H1 (cell line): ENCODE measurements around the gene SLC24A4. TPM values are rescaled to one million over a fixed set of nuclear protein-coding genes. Genes with fewer than 3 reads are reported as not detected.

Experiments
- CTCF ChIA-PET: fragments of 300-600 bp; sonication (Branson Sonifier 250); formaldehyde crosslinking; loops from one replicate; lab custom pipeline; 2021; ENCODE audit not compliant: partially characterized antibody; lab: Charles Lee
- POLR2A ChIA-PET: fragments of 300-600 bp; sonication (Branson Sonifier 250); formaldehyde crosslinking; loops from one replicate; lab custom pipeline; 2021; ENCODE audit warnings: inconsistent platforms; ENCODE audit not compliant: partially characterized antibody; lab: Charles Lee
- DNase-seq, 2 experiments: peaks; one replicate each; pipeline versions ENCODE4 v3.0.0 to v3.0.0-alpha.2; 2010 to 2022; ENCODE audit warnings: low spot score in 2 of 2, low read depth in 1 of 2, mixed read lengths in 1 of 2
- FAIRE-seq: peaks from 2 replicates; lab custom pipeline; 2011; peaks lifted over from hg19 to GRCh38; lab: Jason Lieb, UNC
- H2AFZ ChIP-seq: 2 replicates; pipeline ENCODE4 v1.8.1; 2012; ENCODE audit warnings: low read length, inconsistent platforms
- H2AK5ac ChIP-seq: 2 replicates; pipeline ENCODE4 v1.6.1; 2013; ENCODE audit warnings: low read depth, low read length
- H2BK120ac ChIP-seq: replicated peaks from 2 replicates; pipeline ENCODE3; 2013; ENCODE audit warnings: low read depth, low read length, inconsistent platforms
- H2BK12ac ChIP-seq: 2 replicates; pipeline ENCODE4 v1.6.1; 2013; ENCODE audit warnings: low read depth, low read length
- H2BK15ac ChIP-seq: 2 replicates; pipeline ENCODE4 v1.6.1; 2013; ENCODE audit warnings: low read length
- H2BK20ac ChIP-seq: 2 replicates; pipeline ENCODE4 v1.6.1; 2013; ENCODE audit warnings: low read length
- H2BK5ac ChIP-seq: 2 replicates; pipeline ENCODE4 v1.6.1; 2013; ENCODE audit warnings: low read depth, low read length
- H3K14ac ChIP-seq: 2 replicates; pipeline ENCODE4 v1.6.1; 2013; ENCODE audit warnings: inconsistent platforms; ENCODE audit not compliant: insufficient read length
- H3K18ac ChIP-seq: 2 replicates; pipeline ENCODE4 v1.6.1; 2013; ENCODE audit warnings: low read length; ENCODE audit errors: extremely low read depth
- H3K23ac ChIP-seq: 2 replicates; pipeline ENCODE4 v1.6.1; 2013; ENCODE audit warnings: inconsistent platforms; ENCODE audit not compliant: insufficient read length
- H3K23me2 ChIP-seq: 2 replicates; pipeline ENCODE4 v1.6.1; 2013; ENCODE audit warnings: low read depth, low read length
- H3K27ac ChIP-seq: 2 replicates; pipeline ENCODE4 v1.6.1; 2011; ENCODE audit warnings: low read depth, low read length, inconsistent platforms
- H3K27me3 ChIP-seq, 4 experiments: replicated peaks in 1 of 4; 1 replicate in 1 of 4; 2 replicates in 3 of 4; pipeline versions ENCODE4 v1.6.1 to v1.8.1; 2011 to 2013; ENCODE audit warnings: low read length in 3 of 4, mild to moderate bottlenecking in 3 of 4, inconsistent platforms in 2 of 4, mixed read lengths in 2 of 4, moderate library complexity in 1 of 4; ENCODE audit not compliant: control insufficient read depth in 3 of 4, insufficient read depth in 3 of 4; ENCODE audit errors: extremely low read depth in 1 of 4
- H3K36me3 ChIP-seq, 4 experiments: 2 replicates each; pipeline versions ENCODE4 v1.6.1 to v1.8.1; 2011 to 2013; ENCODE audit warnings: mild to moderate bottlenecking in 4 of 4, low read length in 3 of 4, moderate library complexity in 2 of 4, control low read depth in 1 of 4, inconsistent platforms in 1 of 4; ENCODE audit not compliant: insufficient read depth in 4 of 4, control insufficient read depth in 2 of 4
- H3K4ac ChIP-seq: replicated peaks from 2 replicates; pipeline ENCODE3; 2013; ENCODE audit warnings: low read length, low read depth, mixed read lengths, inconsistent platforms; ENCODE audit not compliant: insufficient read length
- H3K4me1 ChIP-seq, 4 experiments: replicated peaks in 1 of 4; 1 replicate in 1 of 4; 2 replicates in 3 of 4; pipeline versions ENCODE4 v1.6.1 to v1.8.1; 2011 to 2013; ENCODE audit warnings: low read length in 3 of 4, inconsistent platforms in 2 of 4, mixed read lengths in 1 of 4; ENCODE audit not compliant: insufficient read depth in 4 of 4, control insufficient read depth in 3 of 4
- H3K4me2 ChIP-seq, 2 experiments: 2 replicates each; pipeline versions ENCODE4 v1.6.1 to v1.8.1; 2011 to 2013; ENCODE audit warnings: low read depth in 2 of 2, low read length in 2 of 2, control low read depth in 1 of 2, inconsistent platforms in 1 of 2, mild to moderate bottlenecking in 1 of 2; ENCODE audit not compliant: insufficient read depth in 1 of 2
- H3K4me3 ChIP-seq, 4 experiments: fragments of 200-600, 300-600 bp in 1 of 4; sonication (generic), shearing (Covaris generic), sonication (Bioruptor Twin) in 1 of 4; 2 replicates each; pipeline versions ENCODE4 v1.5.1 to v1.8.1; 2011 to 2016; ENCODE audit warnings: low read length in 4 of 4, low read depth in 3 of 4, control low read depth in 2 of 4, inconsistent platforms in 2 of 4, mild to moderate bottlenecking in 2 of 4, mixed read lengths in 1 of 4, moderate library complexity in 1 of 4; ENCODE audit not compliant: insufficient read depth in 2 of 4; ENCODE audit errors: extremely low read depth in 1 of 4
- H3K56ac ChIP-seq: replicated peaks from 2 replicates; pipeline ENCODE3; 2013; ENCODE audit warnings: low read depth, mild to moderate bottlenecking, mixed read lengths, low read length, inconsistent platforms; ENCODE audit not compliant: insufficient read length
- H3K79me1 ChIP-seq: 2 replicates; pipeline ENCODE4 v1.6.1; 2013; ENCODE audit warnings: low read depth, low read length, control low read depth
- H3K79me2 ChIP-seq, 2 experiments: 2 replicates each; pipeline versions ENCODE4 v1.6.1 to v1.8.1; 2012 to 2013; ENCODE audit warnings: low read length in 2 of 2, mild to moderate bottlenecking in 2 of 2, inconsistent platforms in 1 of 2; ENCODE audit not compliant: insufficient read depth in 2 of 2, control insufficient read depth in 1 of 2
- H3K9ac ChIP-seq, 4 experiments: replicated peaks in 1 of 4; 1 replicate in 1 of 4; 2 replicates in 3 of 4; pipeline versions ENCODE4 v1.6.1 to v1.8.1; 2011 to 2013; ENCODE audit warnings: low read depth in 3 of 4, low read length in 3 of 4, control low read depth in 2 of 4, mild to moderate bottlenecking in 2 of 4, moderate library complexity in 2 of 4, inconsistent platforms in 1 of 4; ENCODE audit errors: extremely low read depth in 1 of 4
- H3K9me3 ChIP-seq, 2 experiments: 2 replicates each; pipeline versions ENCODE4 v1.6.1 to v1.8.1; 2012 to 2013; ENCODE audit warnings: mild to moderate bottlenecking in 2 of 2, moderate library complexity in 2 of 2, control low read depth in 1 of 2, inconsistent platforms in 1 of 2, low read depth in 1 of 2, low read length in 1 of 2, mixed read lengths in 1 of 2; ENCODE audit not compliant: insufficient read depth in 2 of 2
- H4K20me1 ChIP-seq, 2 experiments: replicated peaks in 1 of 2; 2 replicates each; pipeline versions ENCODE3 to v1.8.1; 2011 to 2013; ENCODE audit warnings: inconsistent platforms in 2 of 2, low read length in 2 of 2, mild to moderate bottlenecking in 1 of 2; ENCODE audit not compliant: insufficient read depth in 2 of 2, control insufficient read depth in 1 of 2
- H4K5ac ChIP-seq: 2 replicates; pipeline ENCODE4 v1.6.1; 2013; ENCODE audit warnings: low read length, low read depth, mixed read lengths, inconsistent platforms; ENCODE audit not compliant: insufficient read length
- H4K8ac ChIP-seq: 2 replicates; pipeline ENCODE4 v1.8.0; 2013; ENCODE audit warnings: mild to moderate bottlenecking, moderate library complexity, low read length, inconsistent platforms; ENCODE audit not compliant: insufficient read depth; ENCODE audit errors: extremely low read depth
- H4K91ac ChIP-seq: replicated peaks from 2 replicates; pipeline ENCODE3; 2013; ENCODE audit warnings: low read length, mixed read lengths, inconsistent platforms; ENCODE audit not compliant: insufficient read length
- CTCF ChIP-seq, 3 experiments: IDR thresholded peaks; 1 replicate in 2 of 3; 2 replicates in 1 of 3; pipeline versions ENCODE4 v1.5.1 to v1.6.1; 2011; ENCODE audit warnings: low read length in 3 of 3, mild to moderate bottlenecking in 3 of 3, inconsistent platforms in 2 of 3, low read depth in 1 of 3, moderate library complexity in 1 of 3; ENCODE audit not compliant: insufficient read depth in 1 of 3; ENCODE audit errors: control extremely low read depth in 1 of 3
- RAD21 ChIP-seq, 2 experiments: IDR thresholded peaks in 1 of 2; conservative IDR thresholded peaks in 1 of 2; 2 replicates each; pipeline ENCODE4 v1.6.1; 2011; ENCODE audit warnings: low read depth in 2 of 2, low read length in 2 of 2, improper control_type of control experiment in 1 of 2, inconsistent platforms in 1 of 2, mild to moderate bottlenecking in 1 of 2, moderate library complexity in 1 of 2
- TAF7 ChIP-seq: optimal IDR thresholded peaks from 2 replicates; pipeline ENCODE3; 2011; ENCODE audit warnings: low read depth, mild to moderate bottlenecking, inconsistent platforms, low read length, moderate library complexity, borderline replicate concordance
- TEAD4 ChIP-seq: IDR thresholded peaks from 2 replicates; pipeline ENCODE4 v1.6.1; 2012; ENCODE audit warnings: low read depth, low read length, inconsistent platforms, mixed read lengths
- WGBS, 2 experiments: shearing (Covaris generic) in 1 of 2; methylation state at CpG; one replicate each; pipeline versions ENCODE4 v1.1.6 to v1.1.7; 2013 to 2015; ENCODE audit warnings: low lambda C conversion rate in 2 of 2, mixed read lengths in 2 of 2, inconsistent platforms in 1 of 2, low coverage in 1 of 2, missing lambda C conversion rate in 1 of 2; ENCODE audit not compliant: insufficient replicate concordance in 2 of 2, insufficient coverage in 1 of 2, insufficient read length in 1 of 2; ENCODE audit errors: extremely low coverage in 1 of 2, missing lambda C conversion rate in 1 of 2; 5-methylcytosine and 5-hydroxymethylcytosine counted together
- polyA plus RNA-seq, 7 experiments: library from polyadenylated mRNA; depleted of rRNA in 3 of 7; stranded (reverse) in 5 of 7; unstranded in 2 of 7; fragments of >200 nt in 5 of 7; fragments of 200-250 nt in 2 of 7; gene quantifications; 1 replicate in 5 of 7; 2 replicates in 1 of 7; 4 replicates in 1 of 7; pipeline versions ENCODE4 v1.2.1 to v1.2.3, GENCODE V29; 2011 to 2013; ENCODE audit warnings: missing spikeins in 2 of 7, mixed read lengths in 2 of 7
- total RNA-seq: library from RNA; stranded (reverse); fragmentation: NEBNext Ultra II Directional; extraction: Animal tissue kit (Norgen Biotek cat#: 25700); gene quantifications from 2 replicates; pipeline ENCODE4 v1.2.1, GENCODE V29; 2021

Gene SLC24A4
- total and polyA plus RNA-seq, 2 of the 8 experiments (the other 6 are each of a cell fraction or from before 2014, with no cell fraction given), result 0.27 to 0.89 TPM

- no peak overlapping the region for H2BK120ac ChIP-seq
- no peak overlapping the region for H4K91ac ChIP-seq
- peaks cover 12 to 34% (median 27%) of the 10 kb centered on the region in 4 experiments for H3K27me3 ChIP-seq
- H4K20me1 ChIP-seq, result no peaks in the 10 kb centered on the region
- no peak overlapping the region for H3K14ac ChIP-seq
- H2AFZ ChIP-seq, result no peak overlapping the region
- H2BK15ac ChIP-seq, result no peak overlapping the region
- peak; percentile 7 for FAIRE-seq
- no peak overlapping the region for H3K23ac ChIP-seq
- no peaks in the 10 kb centered on the region for H3K9me3 ChIP-seq
- H3K27ac ChIP-seq, result no peak overlapping the region
- no peak overlapping the region for H2AK5ac ChIP-seq
- no peaks in the 10 kb centered on the region for H3K79me1 ChIP-seq
- no peak overlapping the region for H3K4ac ChIP-seq
- no peak overlapping the region for H3K18ac ChIP-seq
- DNase-seq, result no peak
- H2BK5ac ChIP-seq, result no peak overlapping the region
- H4K5ac ChIP-seq, result no peak overlapping the region
- H3K36me3 ChIP-seq, result no peaks in the 10 kb centered on the region
- H3K23me2 ChIP-seq, result peaks cover 14% of the 10 kb centered on the region; the same call in 1 of the 2 replicates
- ChIA-PET CTCF (interaction anchor here (0.6 to 1.9 kb wide), 16 partner anchors 10 to 939 kb away, joined by 3 to 9 read pairs (median 4); no protein-coding TSS in a partner anchor), POLR2A (no interaction called here)
- no peak overlapping the region for H3K4me3 ChIP-seq
- H2BK12ac ChIP-seq, result no peak overlapping the region
- no peak overlapping the region for H2BK20ac ChIP-seq
- TF ChIP-seq CTCF (IDR thresholded peaks at IDR 0.05; ENCODE audit: control extremely low read depth in 1 of 3, insufficient read depth in 1 of 3, low read depth in 1 of 3, low read length in 3 of 3) (peak; percentile 50 to 69 (median 66)), RAD21 (IDR thresholded peaks at IDR 0.05 in 1 of 2, conservative IDR thresholded peaks at IDR 0.05 in 1 of 2; ENCODE audit: low read depth in 2 of 2, low read length in 2 of 2) (peak; percentile 54 to 73), TEAD4 (0 out of 2 replicates have a peak, but pooled peaks have one; percentile 51), TAF7 (no peak)
- H4K8ac ChIP-seq, result no peak overlapping the region
- no peaks in the 10 kb centered on the region for H3K79me2 ChIP-seq
- 0 out of 7 replicates have a peak, but pooled peaks cover 0 to 5% (median under 1%) of the 10 kb centered on the region in 4 experiments for H3K4me1 ChIP-seq
- 77% methylated on average over 2 of the region's 2 CpGs; no CpG with 5 or more reads in 1 of the 2 experiments for WGBS, 2 experiments
- H3K56ac ChIP-seq, result no peak overlapping the region
- no peak overlapping the region for H3K4me2 ChIP-seq
- no peak overlapping the region for H3K9ac ChIP-seq
Observed at GRCh38 chr14:92510972-92511371, 188.0 kb downstream of the SLC24A4 start.
